Activated CD4-positive, alpha-beta T cell treated with anti-CD3 and anti-CD28 coated beads, Interleukin-2, Interleukin-4, amounts not matched to agents 100 ng/mL and 50 ng/mL, durations not matched to agents 16 hours and 8 hours (primary cell): ENCODE results near the gene ELL2.

ENCODE experiments used
- DNase-seq: peaks from one replicate; pipeline ENCODE4 v3.0.0-alpha.2; 2020; ENCODE audit warnings: low spot score

Gene ELL2

GRCh38 chr5:95983080-95983479, 21.4 kb upstream of the ELL2 start:
- DNase-seq: no peak

GRCh38 chr5:95976606-95977005, 15.0 kb upstream of the ELL2 start:
- DNase-seq: no peak

- DNase-seq: no peak
Measured at GRCh38 chr5:95975703-95976102, 14.1 kb upstream of the ELL2 start.

- DNase-seq: peak; percentile 75
Measured at GRCh38 chr5:95973793-95974325, 12.2 kb upstream of the ELL2 start.

GRCh38 chr5:95972196-95972595, 10.5 kb upstream of the ELL2 start:
- DNase-seq: no peak

DNA sequence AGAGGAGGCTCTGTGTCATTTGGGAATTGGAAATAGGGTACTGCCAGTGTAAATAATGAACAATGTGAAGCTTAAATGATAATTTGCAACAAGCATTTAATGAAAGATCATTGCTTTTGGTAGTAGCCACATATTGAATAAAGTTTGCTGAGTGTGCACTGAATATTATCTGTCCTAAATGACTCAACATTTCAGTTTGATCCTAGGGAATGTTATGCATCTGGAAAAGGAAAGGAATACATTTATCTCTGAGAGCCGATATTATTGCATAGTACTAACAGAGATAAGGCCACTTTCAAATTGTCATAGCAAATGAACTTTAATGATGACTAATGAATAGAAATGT, 8.7 kb upstream of the ELL2 start:
- DNase-seq: no peak

DNA sequence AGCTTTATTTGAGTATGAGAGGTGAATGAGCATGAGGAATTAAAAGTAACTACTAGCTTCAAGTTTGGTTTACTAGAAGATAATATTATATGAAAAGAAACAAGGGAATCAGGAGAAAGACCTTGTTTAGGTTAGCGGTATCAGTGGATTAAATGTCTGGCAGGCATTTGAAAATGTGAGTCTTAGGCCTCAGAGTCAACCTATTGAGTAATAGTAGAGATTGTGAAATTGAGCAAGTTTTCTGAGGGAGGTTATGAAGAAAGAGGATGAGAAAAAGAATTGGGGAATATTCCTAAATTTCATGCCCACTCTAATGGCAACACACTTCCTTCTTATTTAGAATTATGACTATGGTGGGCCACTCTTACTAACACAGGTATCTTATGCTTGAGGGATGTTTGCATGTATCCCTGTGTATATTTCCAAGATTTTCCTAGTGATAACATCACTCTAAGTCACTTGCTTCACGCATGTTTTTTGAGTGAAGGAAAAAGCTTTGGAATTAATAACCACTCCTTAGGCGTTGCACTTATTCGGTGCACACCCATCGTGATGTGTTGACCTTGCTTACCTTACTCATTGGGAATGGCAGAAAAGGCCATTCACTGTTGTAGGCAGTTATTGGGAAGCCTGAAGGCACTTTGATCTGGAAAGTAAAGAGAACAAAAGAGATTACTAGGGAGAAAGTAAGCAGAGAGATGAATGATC, 8.2 kb upstream of the ELL2 start:
- no peak for DNase-seq

DNA sequence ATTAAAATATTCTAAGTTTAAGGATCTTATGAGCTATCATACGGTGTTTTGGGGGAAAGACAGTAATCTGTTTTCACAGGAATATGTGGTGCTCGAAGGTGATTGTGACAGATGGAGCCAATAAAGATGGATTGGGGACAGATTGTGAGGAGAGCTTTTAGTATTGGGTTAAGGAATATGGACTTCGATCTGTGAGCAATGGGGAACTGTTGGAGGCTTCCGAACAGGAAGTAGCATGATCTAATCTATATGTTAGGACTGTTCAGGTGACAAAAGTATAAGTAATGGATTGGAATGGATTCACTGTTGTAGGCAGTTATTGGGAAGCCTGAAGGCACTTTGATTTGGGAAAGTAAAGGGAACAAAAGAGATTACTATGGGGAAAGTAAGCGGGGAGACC, 7.4 kb upstream of the ELL2 start:
- no peak for DNase-seq

GRCh38 chr5:95967236-95967635, 5.6 kb upstream of the ELL2 start:
- no peak for DNase-seq

DNA sequence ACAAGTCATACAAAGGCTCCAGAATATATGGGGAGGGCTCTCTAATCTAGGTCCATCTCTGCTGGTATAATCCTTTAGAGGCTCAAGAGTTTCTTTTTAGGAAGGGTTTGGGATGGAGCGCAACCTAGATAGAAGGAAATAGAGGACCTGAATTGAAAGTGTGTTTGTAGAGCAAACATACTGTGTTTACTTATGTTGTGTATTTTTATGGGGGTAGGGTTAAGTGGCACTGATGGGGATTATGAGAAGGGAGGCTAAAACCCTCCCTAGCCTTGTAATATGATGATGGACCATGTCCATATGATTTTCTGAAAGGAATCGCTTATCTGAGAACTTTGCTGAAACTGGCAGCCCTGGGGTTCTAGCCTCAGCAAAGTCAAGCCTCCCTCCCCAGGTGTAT, 4.4 kb upstream of the ELL2 start:
- no peak for DNase-seq

DNA sequence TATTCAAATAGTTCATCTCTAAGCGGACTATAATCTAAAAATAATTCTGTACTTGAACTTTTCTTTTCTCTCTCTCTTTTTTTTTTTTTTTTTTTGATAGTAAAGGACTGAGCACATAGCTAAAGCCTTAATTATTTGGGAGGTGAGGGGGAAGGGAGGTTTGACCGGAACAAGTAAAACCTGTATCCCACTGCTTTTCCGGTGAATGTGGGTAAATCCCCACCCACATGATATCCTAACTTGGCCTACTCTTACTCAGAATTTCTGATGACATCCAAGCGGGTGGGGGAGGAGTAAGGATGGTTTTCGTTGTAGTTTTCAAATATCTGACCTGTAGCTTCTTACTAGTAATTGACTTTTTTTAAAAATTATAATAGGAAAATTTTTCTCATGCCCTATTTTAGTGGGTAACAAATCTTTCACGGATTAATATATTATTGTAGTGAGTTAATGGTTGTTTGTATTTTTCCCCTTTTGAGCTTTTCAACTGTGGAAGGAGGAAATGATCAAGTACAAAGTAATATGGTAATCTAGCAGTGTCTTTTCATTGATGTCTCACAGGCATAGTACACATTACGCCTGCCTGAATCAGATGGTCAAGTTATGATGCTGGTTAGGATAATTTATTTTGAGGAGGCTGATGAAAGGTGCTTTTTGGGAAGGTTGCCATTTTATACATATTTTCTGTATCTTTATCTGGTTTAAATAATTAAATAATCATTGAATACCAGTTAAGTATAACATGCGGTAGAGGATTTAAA, 2.2 kb upstream of the ELL2 start:
- peak; percentile 77 for DNase-seq

- DNase-seq: peak; percentile 42
Measured at GRCh38 chr5:95962785-95963184, 1.1 kb upstream of the ELL2 start.

- no peak for DNase-seq
Measured at GRCh38 chr5:95962475-95962773, 773 bp upstream of the ELL2 start.

- peak; percentile 72 for DNase-seq
Measured at GRCh38 chr5:95960667-95961616, 709 bp downstream of the ELL2 start.

DNA sequence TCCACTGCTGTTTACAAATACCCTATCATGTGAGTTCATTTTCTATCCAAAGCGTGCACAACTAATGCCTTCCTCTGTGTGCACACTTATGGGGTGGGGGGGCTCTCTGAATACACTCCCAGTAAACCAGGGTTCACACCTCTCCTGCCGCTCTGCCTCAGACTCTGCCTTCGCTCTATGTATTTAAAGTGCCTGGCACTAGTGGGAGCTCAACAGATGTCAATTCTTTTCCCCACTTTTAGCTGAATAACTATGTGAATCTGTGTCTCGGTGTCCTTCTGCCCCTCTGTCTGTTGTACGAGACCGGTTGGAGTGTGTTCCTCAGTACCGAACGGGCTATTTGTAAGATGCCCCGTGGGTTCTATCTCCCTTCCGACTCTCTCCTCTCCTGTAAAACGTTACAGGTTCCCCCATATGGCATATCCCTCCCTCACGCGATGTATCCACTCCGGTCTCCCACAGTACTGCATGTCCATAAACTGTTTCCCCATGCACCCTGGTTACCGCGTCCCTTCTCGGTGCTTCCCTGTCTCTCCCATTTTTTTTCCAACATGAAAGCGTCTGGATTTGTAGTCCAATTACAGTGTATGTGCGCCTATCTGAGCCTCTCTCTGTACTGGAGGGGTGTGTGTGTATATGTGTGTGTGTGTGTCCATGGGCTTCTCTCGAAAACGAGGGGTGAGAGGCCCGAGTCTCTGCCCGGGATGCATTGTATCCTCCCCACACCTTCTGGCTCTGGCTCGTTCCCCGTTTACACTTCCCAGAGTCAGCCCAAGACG, 1.6 kb downstream of the ELL2 start:
- DNase-seq: no peak

GRCh38 chr5:95959051-95959887, 2.4 kb downstream of the ELL2 start:
- no peak for DNase-seq

- peak; percentile 46 for DNase-seq
Measured at GRCh38 chr5:95958310-95959014, 3.2 kb downstream of the ELL2 start.

DNA sequence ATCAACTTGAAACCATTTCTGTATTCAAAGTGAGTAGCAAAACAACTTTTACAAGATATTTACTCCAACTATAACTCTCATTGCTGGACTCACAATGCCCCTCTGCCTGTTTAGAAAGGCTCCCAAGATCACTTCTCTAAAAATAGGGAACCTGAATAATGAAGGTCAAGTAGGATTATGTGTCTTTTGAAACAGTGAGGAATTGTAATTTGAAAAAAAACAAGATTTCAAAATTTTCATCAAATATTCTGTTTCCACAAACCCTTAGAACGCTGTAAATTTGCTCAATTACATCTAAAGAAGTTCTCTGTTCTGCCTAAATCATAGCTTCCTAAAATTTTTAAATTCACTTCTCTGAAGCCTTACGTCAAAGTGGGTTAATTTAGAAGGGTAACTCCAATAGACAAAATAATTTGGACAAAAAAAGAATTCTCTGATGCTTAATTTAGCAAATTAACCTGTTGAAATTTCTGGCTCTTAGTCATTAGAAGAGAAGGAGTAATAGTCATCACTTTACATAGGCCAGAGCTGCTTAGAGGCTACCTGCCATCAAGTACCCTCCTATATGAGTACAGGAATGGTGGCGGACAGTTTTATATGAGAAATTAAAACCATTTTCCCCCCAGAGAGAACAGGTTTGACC, 4.0 kb downstream of the ELL2 start:
- DNase-seq: no peak

GRCh38 chr5:95956900-95957293, 4.8 kb downstream of the ELL2 start:
- DNase-seq: no peak
